Measurements from ENCODE around the gene SLC12A7.
"Not testable (repeated sequence)": the region's sequence is repeated elsewhere in the genome, so short reads cannot be mapped to it uniquely, and the experiment has no call there.

SLC12A7 gene

DNA sequence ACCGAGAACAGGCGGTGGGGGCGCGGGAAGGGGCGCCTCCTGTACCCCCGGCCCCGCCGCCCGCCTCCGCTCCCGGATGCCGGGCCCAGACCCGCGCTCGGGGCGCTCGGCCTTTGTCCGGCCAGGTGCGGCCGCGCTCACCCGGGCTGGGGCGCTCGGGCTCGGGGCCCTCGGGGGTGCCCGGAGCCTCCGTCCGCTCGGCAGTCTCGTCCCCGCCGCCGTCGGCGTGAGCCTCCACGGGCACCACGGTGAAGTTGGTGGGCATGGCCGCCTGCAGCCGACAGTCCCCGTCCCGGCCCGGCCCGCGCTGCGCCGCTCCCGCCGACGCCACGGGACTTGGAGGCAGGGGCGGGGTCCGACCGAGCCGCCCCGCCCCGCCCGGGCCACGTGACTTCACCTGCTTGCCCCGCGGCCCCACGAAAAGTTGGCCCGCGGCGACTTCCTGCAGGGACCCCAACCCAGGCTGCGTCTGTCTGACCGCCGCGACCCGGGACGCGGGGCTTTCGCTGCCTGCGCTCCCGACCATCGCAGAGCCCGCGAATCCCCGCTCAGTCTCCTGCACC is at the start of gene SLC12A7:
SLC12A7 (minus strand) TSS at position 337 of the 563 bp plus-strand sequence; CDS start at position 265, 72 bp downstream.
- no peak for DNase-seq

DNA sequence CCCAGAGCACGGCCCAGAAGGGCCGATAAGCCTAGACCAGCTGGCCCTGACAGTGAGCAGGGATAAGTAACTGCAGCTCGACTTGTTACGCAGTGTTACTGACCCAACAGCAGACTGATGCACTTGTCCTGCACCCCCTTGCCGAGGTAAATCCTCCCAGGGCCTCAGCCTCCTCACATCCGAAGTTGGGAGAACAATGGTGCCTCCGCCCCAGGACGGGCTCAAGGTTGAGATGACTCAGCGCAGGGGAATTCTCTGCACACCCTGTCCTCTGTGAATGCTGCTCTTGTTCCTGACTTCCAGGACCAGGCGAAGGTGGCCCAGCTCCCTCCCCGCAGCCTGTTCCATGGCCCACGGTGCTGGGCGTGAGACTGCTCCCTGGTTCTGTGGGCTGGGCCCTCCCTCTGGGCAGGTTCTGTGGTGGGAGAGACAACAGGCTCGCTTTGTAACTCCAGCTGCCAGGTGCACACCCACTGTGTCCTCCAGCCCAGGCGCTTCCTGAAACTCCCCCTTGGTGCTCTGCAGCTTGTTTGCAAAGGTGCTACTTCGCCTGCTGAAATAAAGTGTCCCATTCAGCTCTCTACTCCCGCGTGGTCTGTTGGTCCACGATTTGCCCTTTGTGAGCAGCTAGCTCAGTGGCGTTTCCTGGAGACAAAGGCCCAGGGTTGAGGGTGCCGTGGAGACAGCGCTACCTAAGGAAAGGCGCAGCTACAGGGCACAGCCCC is 49.4 kb upstream of the SLC12A7 start:
- no peak for DNase-seq

DNA sequence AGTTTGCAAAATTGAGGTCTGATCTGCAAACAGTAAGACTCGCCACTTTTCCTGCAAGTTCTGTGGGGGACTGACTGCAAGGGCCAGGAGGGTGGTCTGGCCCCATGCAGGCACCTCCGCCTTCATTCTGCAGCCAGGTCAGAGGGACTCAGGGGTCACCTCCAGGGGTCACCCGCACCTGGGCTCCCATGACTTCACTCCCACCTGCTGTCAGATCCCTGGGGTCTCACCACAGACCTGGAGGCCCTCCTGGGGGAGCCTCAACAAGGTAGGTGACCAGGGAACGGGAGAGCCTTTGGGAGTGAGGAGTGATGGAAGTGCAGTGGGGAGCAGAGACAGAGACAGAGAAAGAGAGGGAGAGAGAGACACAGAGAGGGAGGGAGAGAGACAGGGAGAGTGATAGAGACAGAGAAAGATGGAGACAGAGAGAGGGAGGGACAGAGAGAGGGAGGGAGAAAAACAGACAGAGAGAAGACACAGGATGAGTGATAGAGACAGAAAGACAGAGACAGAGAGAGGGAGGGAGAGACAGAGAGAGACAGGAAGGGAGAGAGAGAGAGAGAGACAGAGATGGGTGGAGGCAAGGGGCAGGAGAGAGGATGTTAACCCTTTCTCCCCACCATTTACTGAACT is 48.0 kb upstream of the SLC12A7 start:
- no peak for DNase-seq

DNA sequence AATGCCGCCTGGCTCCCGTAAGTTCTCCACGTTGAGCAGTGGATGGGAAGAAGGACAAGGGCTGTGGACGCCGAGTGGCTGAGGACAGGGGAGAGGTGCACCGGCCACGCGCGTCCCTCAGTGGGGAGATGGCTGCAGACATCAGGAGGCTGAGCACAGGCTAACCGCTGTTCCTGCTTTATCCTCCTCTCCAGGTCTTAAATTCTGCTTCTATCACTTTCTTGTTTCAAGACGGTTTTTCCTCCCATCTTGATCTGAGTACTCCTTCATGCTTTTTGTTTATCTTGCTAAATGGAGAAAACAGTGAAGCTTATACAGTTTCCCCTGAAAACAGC is 47.4 kb upstream of the SLC12A7 start:
- DNase-seq = no peak

DNA sequence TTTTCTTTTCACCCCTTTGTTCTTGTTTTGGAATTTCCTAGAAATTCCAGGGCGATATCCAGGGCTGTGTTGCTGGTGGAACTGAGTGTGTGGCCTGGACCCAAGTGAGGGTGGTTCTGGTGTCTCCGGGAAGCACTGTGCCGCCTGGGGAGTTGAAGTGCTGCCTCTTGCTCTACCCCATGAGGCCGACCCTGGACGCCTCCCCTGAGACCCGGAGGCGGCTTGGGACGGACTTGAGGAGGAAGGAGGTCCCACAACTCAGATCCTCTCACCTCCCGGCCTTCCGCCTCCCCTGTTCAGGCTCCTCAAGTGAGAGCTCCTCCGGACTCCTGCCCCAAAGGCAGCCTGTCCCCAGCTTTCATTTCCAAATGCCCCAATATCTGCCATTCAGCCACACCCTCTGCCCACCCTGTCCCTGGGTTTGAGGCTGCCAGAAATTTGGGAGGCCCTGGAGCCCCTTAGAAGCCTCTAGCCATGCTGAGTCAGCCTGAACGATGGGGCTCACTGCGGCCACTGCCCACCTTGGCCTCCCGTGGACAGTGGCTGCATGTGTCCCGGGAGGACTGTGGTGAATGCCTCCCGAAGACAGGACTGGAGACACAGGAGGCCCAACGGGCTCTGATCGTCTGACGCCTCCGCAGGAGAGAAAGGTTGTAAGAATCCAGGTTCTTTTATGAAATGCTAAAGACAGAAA is 46.9 kb upstream of the SLC12A7 start:
- no peak for DNase-seq

DNA sequence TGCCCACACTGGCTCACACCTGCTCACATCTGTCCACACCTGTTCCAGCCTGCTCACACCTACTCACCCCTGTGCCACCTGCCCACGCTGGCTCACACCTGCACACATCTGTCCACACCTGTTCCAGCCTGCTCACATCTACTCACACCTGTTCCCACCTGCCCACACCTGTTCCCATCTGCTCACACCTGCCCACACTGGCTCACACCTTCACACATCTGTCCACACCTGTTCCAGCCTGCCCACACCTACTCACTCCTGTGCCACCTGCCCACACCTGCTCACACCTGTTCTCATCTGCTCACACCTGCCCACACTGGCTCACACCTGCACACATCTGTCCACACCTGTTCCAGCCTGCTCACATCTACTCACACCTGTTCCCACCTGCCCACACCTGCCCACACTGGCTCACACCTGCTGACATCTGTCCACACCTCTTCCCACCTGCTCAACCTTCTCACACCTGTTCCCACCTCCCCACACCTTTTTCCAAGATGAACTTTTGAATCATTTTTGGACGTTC is 45.7 kb upstream of the SLC12A7 start:
- not testable (repeated sequence) for DNase-seq

DNA sequence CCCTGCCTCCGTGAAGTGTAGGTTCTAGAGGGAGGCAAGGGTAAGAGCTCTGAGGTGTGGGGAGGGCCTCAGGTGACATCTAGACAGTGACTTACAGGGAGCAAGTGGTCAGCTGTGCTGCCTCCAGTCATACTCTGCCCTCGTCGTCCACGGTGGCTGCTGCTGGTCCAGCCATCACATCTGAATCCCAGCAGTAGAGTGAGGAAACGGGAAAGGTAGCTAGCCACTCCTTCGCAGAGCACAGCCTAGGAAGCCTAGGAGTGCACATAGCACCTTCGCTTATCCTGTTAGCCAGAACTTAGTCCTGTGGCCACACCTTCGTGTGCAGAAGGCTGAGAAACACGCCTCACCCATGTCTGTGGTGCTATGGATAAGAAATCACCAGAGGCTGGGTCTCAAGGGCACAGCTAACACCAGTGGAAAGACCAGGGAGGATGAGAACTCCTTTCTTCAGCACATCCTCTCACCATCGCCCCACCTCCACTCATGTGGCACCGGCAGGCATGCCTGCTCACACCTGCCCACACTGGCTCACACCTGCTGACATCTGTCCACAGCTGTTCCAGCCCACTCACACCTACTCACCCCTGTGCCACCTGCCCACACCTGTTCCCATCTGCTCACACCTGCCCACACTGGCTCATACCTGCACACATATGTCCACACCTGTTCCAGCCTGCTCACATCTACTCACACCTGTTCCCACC is 45.0 kb upstream of the SLC12A7 start:
- DNase-seq = no peak

DNA sequence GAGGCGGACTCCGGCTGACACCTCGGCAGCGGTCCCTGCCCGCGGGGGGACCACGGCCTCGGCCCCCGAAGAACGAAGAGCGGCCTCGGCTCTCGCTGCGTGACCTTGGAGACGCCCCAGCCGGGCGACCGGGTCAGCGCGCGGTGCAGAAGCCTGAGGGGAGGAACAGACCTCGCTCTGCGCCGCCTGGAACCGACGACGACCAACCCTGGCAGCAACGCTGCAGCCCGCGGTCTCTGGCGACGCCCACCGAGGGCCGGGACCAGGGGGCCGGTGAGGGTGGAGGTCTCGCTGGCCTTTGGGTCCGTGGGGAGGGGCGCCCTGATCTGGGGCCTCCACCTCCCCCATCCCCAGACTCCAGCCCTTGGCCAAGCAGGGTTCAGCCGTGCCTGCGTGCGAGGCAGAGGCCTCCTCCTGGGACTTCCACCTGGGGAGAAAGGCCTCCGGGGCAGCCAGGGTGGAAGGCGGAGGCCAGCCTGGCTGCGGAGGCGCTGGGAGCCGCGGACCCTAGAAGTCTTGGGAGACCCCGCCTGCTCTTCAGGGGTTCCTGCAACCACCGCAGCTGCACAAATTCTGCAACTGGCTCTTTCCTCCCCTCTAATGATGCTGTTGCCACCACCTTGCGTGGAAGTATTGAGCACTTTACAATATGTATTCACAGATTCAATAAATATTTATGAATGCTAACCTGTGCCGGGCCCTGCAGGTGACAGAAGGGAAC is 44.3 kb upstream of the SLC12A7 start:
- DNase-seq = no peak

DNA sequence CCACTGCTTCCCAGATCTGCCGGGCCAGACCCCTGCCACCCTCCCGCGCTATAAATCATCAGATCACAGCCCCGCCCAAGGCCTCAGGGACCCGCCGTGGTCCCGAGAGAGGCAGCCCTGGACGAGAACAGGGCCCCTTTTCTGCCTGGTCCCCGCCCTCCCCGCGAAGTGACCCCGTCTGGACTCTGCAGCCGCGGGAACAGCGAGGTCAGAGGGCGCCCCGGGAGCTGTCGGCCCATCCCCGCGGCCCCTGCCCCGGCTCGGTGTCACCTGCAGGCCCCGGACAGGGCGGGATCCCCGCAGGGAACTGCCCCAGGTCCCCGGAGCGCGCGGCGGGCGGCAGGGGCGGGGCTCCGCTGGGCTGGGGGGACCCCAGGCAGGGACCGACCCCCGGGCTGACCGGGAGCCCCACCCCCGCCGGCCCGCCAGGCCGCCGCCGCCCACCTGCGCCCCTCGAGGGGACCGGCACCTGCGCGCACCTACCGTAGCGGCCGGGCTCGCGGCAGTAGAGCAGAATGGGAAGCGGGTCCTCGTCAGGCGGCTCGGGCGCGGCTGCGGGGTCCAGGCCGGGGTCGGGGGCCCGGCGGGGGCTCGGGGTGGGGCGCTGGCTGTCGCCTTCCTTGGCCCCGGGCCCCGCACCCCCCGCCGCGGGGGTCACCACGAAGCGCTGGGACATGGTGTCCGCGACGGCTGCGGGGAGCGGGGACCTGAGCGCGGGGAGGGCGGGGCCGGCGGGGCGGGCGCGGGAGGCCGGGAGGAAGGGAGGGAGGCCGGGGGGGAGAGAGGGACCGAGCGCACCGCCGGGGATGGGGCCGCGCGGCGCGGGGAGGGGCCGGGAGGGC is 43.5 kb upstream of the SLC12A7 start:
- no peak for DNase-seq

DNA sequence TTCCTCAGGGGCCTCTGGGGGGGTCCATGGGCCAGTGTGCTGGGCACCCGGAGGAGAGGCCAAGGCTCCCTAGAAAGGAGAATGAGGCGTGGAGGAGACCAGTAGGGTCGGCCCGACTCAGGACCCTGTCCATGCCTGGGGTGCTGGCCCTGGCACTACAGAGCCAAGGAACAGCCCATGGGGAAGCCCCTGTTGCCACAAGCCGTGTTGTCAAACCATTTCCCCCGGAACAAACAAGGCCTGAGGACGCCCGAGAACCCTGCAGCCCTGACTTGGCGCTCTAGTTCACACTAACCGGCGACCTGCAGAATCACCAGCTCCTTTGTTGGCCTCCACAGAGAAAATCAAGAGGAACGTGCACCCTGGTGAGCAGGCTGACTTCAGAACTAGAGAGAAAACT is 41.6 kb upstream of the SLC12A7 start:
- no peak for DNase-seq

DNA sequence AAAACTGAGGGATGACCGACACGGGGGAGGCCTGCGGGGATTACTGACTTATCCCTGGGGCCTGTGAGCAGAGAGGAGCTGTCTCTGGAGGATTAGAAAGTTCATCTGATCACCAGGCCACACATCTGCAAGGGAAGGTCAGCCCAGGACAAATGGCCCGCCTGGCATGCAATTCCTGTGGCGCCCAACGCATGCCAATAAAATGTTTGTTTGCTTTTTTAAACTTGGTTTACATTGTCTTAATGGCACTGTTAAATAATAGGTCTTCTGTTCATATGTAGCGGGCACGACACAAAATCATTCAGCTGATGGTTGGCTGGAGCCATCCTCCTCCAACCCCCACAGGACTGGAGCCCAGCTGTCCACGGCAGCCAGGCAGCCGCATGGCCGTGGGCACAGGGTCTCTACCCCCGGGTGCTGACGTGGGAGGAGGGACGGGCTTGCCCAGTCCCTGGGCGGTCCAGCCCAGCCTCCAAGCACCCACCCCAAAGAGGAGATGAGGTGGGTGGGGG is 41.0 kb upstream of the SLC12A7 start:
- no peak for DNase-seq

DNA sequence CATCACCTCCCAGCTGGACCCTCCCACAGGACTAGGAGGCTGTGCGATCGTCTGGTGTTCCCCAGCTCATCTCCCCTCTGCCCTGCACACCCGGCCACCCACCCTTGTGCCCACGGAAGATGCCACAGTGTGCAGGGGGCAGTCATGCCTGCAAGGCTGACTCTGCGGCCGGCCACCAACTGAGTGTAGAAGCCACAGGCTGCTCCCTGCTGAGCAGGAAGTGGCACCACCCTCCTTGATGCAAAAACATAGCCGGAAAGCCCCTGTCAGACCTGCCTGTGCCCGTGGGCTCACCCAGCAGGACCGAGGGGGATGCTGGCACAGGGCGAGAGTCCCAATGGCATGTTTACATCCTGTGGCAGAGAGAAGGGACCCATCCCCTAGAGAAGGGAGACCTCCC is 40.3 kb upstream of the SLC12A7 start:
- DNase-seq = no peak

DNA sequence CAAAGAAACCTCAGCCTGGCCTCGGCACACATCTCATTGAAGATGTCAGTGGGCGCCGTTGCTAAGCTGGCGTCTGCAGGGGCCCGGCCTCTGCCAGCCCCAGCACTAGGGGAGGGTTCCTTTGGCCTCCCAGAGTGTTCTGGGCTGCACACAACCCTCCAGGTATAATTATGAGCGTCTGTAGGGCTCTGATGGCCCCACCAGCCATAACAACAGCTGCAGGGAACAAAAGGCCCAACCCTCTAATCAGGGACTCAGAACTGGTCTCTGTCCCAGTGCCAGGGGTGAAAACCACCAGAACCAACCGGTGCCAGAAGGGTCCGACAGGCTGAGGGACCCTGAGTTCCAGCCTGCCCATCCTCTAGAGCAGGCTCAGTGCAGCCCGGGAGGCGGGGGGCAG is 39.5 kb upstream of the SLC12A7 start:
- DNase-seq = no peak

DNA sequence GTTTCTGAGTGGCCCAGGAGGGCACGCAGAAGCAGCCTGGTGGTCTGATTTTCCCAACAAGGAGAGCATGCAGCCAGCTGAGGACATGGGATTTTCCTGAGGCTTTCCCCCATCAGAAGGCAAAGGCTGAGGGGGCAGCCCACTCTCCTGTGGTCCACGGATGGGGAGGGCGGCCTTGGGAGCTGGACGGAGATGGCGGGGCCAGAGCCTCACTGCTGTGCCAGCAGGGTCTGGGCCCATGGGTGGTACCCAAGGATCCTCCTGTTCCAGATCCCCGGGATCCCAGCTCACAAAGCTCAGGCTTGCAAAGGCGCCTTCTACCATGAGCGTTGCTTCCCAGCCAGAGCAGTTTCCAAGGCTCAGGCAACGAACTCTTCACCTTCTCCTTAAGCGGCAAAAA is 39.0 kb upstream of the SLC12A7 start:
- no peak for DNase-seq

DNA sequence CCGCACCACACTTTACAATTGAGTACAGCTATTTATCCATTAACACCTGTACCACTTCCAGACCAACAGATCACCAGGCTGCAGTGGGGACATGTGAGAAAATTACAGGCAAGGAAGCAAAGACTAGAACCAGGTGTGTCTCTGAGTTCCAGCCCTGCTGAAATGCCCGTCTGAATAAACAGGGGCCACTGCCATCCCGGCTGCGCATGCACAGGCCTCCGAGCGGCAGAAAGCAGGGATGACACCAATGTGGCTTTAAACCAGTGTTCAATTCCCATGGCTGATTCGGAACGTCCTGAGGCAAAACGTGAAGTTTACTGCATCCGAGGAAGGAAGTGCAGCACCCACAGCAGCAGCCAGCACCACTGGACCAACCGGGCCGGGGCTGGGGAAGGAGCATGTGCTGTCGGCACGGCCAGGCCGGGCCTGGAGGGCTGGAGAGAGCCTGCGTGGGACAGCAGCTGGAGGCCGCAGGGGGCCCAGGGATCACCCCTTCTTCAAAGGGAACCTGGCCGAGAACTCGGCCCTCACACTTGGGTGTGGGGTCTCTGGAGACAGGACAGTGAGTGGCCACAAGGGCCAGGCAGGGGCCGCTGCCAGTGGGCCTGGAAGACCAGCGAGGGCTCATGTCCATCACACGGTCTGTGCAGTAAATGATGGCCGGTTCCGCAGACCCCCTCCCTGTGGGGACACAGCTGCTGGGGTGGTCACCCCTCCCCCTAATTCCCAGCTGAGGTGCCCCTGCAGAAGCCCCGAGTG is 33.0 kb upstream of the SLC12A7 start:
- DNase-seq = no peak

DNA sequence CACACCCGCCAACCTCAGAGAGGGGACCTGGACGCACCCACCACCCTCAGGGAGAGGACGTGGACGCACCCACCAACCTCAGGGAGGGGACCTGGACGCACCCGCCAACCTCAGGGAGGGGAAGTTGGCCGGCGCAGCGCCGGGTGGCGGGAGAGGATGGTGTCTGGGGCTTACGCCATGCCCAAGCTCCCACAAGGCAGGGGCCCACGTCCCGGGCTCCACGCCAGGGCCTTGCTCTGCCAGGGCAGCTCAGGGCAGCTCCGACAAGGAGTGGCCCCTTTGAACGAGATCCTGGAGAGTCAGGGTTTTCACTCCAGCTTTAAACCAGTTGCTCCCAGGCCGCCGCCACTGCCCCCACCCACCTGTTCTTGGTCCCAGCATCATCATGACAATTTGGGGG is 32.2 kb upstream of the SLC12A7 start:
- no peak for DNase-seq

DNA sequence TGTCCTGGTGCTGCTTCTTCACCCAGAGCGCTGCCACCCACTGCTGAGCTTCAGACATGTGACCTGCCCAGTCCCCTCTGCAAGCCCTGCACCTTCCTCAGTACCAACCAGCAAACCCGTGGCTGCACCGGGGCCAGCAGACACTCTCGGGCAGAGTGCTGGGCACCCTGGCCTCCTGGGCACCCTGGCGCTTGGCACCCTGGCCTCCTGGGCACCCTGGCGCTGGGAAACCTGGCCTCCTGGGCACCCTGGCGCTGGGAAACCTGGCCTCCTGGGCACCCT is 31.7 kb upstream of the SLC12A7 start:
- no peak for DNase-seq

DNA sequence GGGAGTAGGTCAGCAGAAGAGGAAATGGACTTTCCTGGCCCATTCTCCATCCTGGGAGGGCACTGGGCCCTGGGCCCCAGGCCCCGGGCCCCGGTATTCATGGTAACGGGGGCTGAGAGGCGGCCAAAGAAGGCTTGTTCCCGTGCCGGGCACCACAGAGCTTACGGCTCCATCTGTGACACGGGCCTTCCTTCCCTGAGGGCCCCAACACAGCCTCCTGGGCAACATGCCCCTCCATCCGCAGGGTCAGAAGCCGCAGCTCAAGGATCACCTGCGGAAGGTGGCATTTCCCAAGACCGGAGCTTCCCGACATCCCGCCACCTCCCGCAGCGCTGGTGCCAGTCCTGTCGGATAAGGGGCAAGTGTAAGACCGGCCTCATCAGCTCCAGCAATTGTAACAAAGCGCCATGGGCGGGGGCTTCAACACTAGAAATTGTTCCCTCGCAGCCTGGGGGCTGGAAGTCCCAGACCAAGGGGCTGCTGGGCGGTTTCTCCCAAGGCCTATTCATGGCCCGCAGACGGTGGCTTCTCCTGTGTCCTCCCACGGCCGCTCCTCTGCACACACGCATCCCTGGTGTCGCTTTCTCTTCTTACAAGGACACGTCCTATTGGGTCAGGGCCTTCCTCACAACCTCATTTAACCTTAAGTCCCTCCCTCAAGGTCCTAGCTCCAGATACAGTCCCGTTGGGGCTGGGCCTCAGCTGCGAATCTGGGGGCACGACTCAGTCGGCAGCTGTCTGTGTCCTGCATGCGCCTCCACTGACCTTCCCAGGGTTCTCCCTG is 31.2 kb upstream of the SLC12A7 start:
- no peak for DNase-seq

DNA sequence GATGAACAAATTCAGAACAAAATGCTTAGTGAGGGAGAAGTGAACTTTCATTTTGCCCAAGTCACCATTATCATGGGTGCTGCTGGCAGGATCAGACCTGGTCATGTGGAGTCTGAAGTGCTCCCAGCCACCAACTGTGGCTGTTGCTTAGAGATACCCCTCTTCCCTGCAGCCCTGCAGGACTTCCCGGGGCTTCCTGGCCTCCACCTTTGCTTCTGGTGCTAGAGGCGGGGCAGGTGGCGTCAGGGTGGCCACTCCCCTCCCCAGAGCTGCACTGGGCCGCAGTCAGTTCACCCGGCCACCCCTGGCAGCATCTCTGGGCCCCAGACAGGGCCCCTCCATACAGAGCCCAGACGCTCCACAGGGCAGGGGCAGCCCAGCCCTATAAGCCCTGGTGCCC is 30.0 kb upstream of the SLC12A7 start:
- no peak for DNase-seq

DNA sequence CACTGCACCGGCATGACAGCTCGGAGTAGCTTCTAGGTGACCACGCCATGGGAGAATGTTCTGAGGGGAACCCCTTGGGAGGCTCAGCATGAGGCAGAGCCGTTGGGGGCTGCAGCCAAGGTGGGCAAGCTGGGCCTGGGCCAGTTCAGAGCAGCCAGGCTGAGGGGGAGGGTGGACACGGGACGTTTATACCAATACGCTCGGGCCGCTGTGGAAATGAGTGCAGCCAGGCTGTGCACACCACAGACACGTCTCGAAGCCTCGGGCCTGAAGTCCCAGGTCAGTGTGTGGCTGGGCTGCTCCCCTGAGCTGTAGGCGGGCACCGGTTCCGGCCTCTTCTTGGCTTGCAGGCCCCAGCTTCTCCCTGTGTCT is 28.9 kb upstream of the SLC12A7 start:
- no peak for DNase-seq

All from NCI-H1417 treated with DMSO at 0.1 percent for 48 hours (cell line).